GM23338 (cell line): Measurements from ENCODE around the gene GPHN. TPM values are rescaled to one million over a fixed set of nuclear protein-coding genes. Genes with fewer than 3 reads are reported as not detected.

Experiments
- ATAC-seq: fragments of 200-7000 bp; cut with Tn5 transposase; 3 replicates; pipeline ENCODE4 v1.9.1; 2020
- DNase-seq: peaks from one replicate; pipeline ENCODE4 v3.0.0-alpha.2; 2015; ENCODE audit warnings: low spot score
- H2AFZ ChIP-seq: fragments of 200-600 bp; sonication (generic); 2 replicates; pipeline ENCODE4 v1.8.0; 2016; ENCODE audit warnings: antibody characterized with exemption, mild to moderate bottlenecking, moderate library complexity
- H3F3A ChIP-seq: fragments of 200-600 bp; sonication (generic); replicated peaks from 2 replicates; pipeline ENCODE4 v1.8.0; 2017; ENCODE audit warnings: antibody characterized with exemption, mixed run types, low read depth
- H3K27ac ChIP-seq: fragments of 200-600 bp; sonication (generic); 2 replicates; pipeline ENCODE4 v1.6.1; 2016; ENCODE audit warnings: low read depth
- H3K27me3 ChIP-seq: fragments of 200-600 bp; sonication (generic); 2 replicates; pipeline ENCODE4 v1.8.0; 2016; ENCODE audit warnings: mild to moderate bottlenecking, mixed run types, moderate library complexity; ENCODE audit not compliant: insufficient read depth
- H3K36me3 ChIP-seq: fragments of 200-600 bp; sonication (generic); 2 replicates; pipeline ENCODE4 v1.8.0; 2016; ENCODE audit warnings: mild to moderate bottlenecking; ENCODE audit not compliant: insufficient read depth
- H3K4me1 ChIP-seq: fragments of 200-600 bp; sonication (generic); 2 replicates; pipeline ENCODE4 v1.8.0; 2016; ENCODE audit warnings: mild to moderate bottlenecking, moderate library complexity; ENCODE audit not compliant: insufficient read depth
- H3K4me2 ChIP-seq: fragments of 200-600 bp; sonication (generic); 2 replicates; pipeline ENCODE4 v1.7.1; 2017; ENCODE audit warnings: mixed run types
- H3K4me3 ChIP-seq: fragments of 200-600 bp; sonication (generic); 2 replicates; pipeline ENCODE4 v1.6.1; 2016; ENCODE audit warnings: mixed run types
- H3K79me2 ChIP-seq: fragments of 200-600 bp; sonication (generic); replicated peaks from 2 replicates; pipeline ENCODE4 v1.8.0; 2017; ENCODE audit warnings: mild to moderate bottlenecking; ENCODE audit not compliant: insufficient read depth
- H3K9me2 ChIP-seq: fragments of 200-600 bp; sonication (generic); 2 replicates; pipeline ENCODE4 v1.8.0; 2017; ENCODE audit not compliant: insufficient read depth
- H4K20me1 ChIP-seq: fragments of 200-600 bp; sonication (generic); replicated peaks from 2 replicates; pipeline ENCODE4 v1.8.0; 2017; ENCODE audit warnings: mild to moderate bottlenecking; ENCODE audit not compliant: insufficient read depth
- H3K27ac Mint-ChIP-seq: 2 replicates; pipeline ENCODE4 v1.8.0; 2020; ENCODE audit warnings: inconsistent platforms, mild to moderate bottlenecking, moderate library complexity, mixed read lengths
- H3K27me3 Mint-ChIP-seq: 3 replicates; pipeline ENCODE4 v1.8.0; 2022; ENCODE audit warnings: low read depth, mild to moderate bottlenecking, moderate library complexity, mixed read lengths, inconsistent platforms; ENCODE audit not compliant: insufficient read depth, poor library complexity
- H3K36me3 Mint-ChIP-seq: 3 replicates; pipeline ENCODE4 v1.8.0; 2021; ENCODE audit warnings: low read depth, mild to moderate bottlenecking, inconsistent platforms, moderate library complexity, mixed read lengths
- H3K4me1 Mint-ChIP-seq: 3 replicates; pipeline ENCODE4 v1.8.0; 2020; ENCODE audit warnings: mild to moderate bottlenecking, inconsistent platforms, mixed read lengths
- H3K4me3 Mint-ChIP-seq: 3 replicates; pipeline ENCODE4 v1.8.0; 2021; ENCODE audit warnings: moderate library complexity, mild to moderate bottlenecking, inconsistent platforms, mixed read lengths
- H3K9me3 Mint-ChIP-seq: 3 replicates; pipeline ENCODE4 v1.8.0; 2020; ENCODE audit warnings: moderate library complexity, mild to moderate bottlenecking, inconsistent platforms, mixed read lengths
- CREB1 ChIP-seq: fragments of 250-450 bp; sonication (Bioruptor Pico); IDR thresholded peaks from 2 replicates; pipeline ENCODE4 v1.5.0; 2020; ENCODE audit warnings: low read depth, mild to moderate bottlenecking, moderate library complexity
- EZH2 ChIP-seq: fragments of 200-600 bp; sonication (generic); IDR thresholded peaks from one replicate; pipeline ENCODE4 v1.8.0; 2017; ENCODE audit warnings: antibody characterized with exemption, mild to moderate bottlenecking, low read depth; ENCODE audit not compliant: unreplicated experiment
- EZH2phosphoT487 ChIP-seq: fragments of 200-600 bp; sonication (generic); IDR thresholded peaks from one replicate; pipeline ENCODE4 v1.8.1; 2018; ENCODE audit warnings: antibody characterized with exemption; ENCODE audit not compliant: unreplicated experiment
- JUNB ChIP-seq: IDR thresholded peaks from one replicate; pipeline ENCODE4 v1.6.1; 2016; ENCODE audit warnings: antibody characterized with exemption; ENCODE audit not compliant: unreplicated experiment
- NANOG ChIP-seq: IDR thresholded peaks from 2 replicates; pipeline ENCODE4 v1.6.1; 2016; ENCODE audit warnings: antibody characterized with exemption, borderline replicate concordance
- POLR2AphosphoS5 ChIP-seq: IDR thresholded peaks from 2 replicates; pipeline ENCODE4 v1.6.1; 2016; ENCODE audit warnings: antibody characterized with exemption, low read depth
- STAT1 ChIP-seq: IDR thresholded peaks from one replicate; pipeline ENCODE4 v1.6.1; 2016; ENCODE audit warnings: antibody characterized with exemption; ENCODE audit not compliant: unreplicated experiment
- ZNF114 ChIP-seq: fragments of 250-450 bp; sonication (Bioruptor Pico); IDR thresholded peaks from 2 replicates; pipeline ENCODE4 v1.5.0; 2020; ENCODE audit warnings: mild to moderate bottlenecking, moderate library complexity
- ZNF331 ChIP-seq: fragments of 250-450 bp; sonication (Bioruptor Pico); IDR thresholded peaks from 2 replicates; pipeline ENCODE4 v1.5.0; 2020; ENCODE audit warnings: low read depth, mild to moderate bottlenecking, moderate library complexity
- ZNF462 ChIP-seq: fragments of 250-450 bp; sonication (Bioruptor Pico); IDR thresholded peaks from 2 replicates; pipeline ENCODE4 v1.5.0; 2020; ENCODE audit warnings: mild to moderate bottlenecking, moderate library complexity
- polyA plus RNA-seq: library from polyadenylated mRNA; unstranded; fragments of >200 nt; fragmentation: Nextera tagmentation; extraction: Ambion mirVana; gene quantifications from 2 replicates; pipeline ENCODE4 v1.2.1, GENCODE V29; 2016
- total RNA-seq: library from RNA; depleted of rRNA; stranded (reverse); fragments of >200 nt; shearing (Covaris generic); gene quantifications from 2 replicates; pipeline ENCODE4 v1.2.3, GENCODE V29; 2014
- TF ChIP-seq, protein P1 (sequence below): IDR thresholded peaks from one replicate; pipeline ENCODE4 v1.6.1; 2018; ENCODE audit warnings: antibody characterized with exemption; ENCODE audit not compliant: unreplicated experiment
- TF ChIP-seq, protein P2 (sequence below), 2 experiments: fragments of 200-600 bp in 1 of 2; sonication (generic) in 1 of 2; conservative IDR thresholded peaks; 2 replicates each; pipeline versions ENCODE4 v1.5.1 to v1.6.1; 2016 to 2017; ENCODE audit warnings: antibody characterized with exemption in 2 of 2, low read depth in 2 of 2, mild to moderate bottlenecking in 2 of 2, moderate library complexity in 1 of 2
- TF ChIP-seq, protein P3 (sequence below): IDR thresholded peaks from 2 replicates; pipeline ENCODE4 v1.6.1; 2016; ENCODE audit warnings: antibody characterized with exemption

GPHN gene
- total and polyA plus RNA-seq, 2 experiments from 2014 or later = 17.6 to 20.6 TPM

DNA sequence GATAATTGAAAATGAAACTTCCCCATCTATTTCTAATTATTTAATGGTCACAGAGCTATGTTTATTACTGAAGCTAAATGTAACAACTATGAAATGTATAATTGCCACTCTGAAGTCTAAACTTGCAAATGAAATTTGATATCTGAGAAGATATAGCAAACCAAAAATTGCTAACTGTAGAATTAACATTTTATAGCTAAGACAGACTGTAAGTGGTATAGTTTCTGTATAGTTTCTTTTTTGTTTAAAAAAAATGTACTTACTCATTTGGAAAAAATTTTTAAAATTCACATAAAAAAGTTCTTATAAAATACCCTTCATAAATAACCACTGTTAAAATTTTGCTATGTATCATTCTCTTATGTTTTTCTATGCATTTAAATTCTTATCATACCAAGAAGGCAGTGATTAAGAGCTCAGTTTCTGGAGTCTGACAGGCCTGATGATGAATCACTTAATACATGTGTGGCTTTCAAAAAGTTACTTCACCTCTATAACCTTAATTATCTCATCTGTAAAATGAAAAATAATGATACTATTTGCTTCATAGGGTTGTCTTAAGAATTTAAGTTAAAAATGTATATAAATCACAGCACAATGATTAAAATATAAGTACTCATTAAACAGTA lies 466.6 kb downstream of the GPHN start:
- no peak overlapping the region for H3K4me3 ChIP-seq
- H3K4me2 ChIP-seq = no peak overlapping the region
- H4K20me1 ChIP-seq = no peaks in the 10 kb centered on the region
- no peak for ATAC-seq
- no peak overlapping the region for H2AFZ ChIP-seq
- H3K9me2 ChIP-seq = no peaks in the 10 kb centered on the region
- no peak overlapping the region for H3K27ac Mint-ChIP-seq
- no peaks in the 10 kb centered on the region for H3F3A ChIP-seq
- H3K36me3 ChIP-seq = no peaks in the 10 kb centered on the region
- no peak for DNase-seq
- no peak overlapping the region for H3K27ac ChIP-seq
- no peaks in the 10 kb centered on the region for H3K4me1 Mint-ChIP-seq
- H3K4me3 Mint-ChIP-seq = no peak overlapping the region
- TF ChIP-seq JUNB = no peak
- TF ChIP-seq, protein P1, sequence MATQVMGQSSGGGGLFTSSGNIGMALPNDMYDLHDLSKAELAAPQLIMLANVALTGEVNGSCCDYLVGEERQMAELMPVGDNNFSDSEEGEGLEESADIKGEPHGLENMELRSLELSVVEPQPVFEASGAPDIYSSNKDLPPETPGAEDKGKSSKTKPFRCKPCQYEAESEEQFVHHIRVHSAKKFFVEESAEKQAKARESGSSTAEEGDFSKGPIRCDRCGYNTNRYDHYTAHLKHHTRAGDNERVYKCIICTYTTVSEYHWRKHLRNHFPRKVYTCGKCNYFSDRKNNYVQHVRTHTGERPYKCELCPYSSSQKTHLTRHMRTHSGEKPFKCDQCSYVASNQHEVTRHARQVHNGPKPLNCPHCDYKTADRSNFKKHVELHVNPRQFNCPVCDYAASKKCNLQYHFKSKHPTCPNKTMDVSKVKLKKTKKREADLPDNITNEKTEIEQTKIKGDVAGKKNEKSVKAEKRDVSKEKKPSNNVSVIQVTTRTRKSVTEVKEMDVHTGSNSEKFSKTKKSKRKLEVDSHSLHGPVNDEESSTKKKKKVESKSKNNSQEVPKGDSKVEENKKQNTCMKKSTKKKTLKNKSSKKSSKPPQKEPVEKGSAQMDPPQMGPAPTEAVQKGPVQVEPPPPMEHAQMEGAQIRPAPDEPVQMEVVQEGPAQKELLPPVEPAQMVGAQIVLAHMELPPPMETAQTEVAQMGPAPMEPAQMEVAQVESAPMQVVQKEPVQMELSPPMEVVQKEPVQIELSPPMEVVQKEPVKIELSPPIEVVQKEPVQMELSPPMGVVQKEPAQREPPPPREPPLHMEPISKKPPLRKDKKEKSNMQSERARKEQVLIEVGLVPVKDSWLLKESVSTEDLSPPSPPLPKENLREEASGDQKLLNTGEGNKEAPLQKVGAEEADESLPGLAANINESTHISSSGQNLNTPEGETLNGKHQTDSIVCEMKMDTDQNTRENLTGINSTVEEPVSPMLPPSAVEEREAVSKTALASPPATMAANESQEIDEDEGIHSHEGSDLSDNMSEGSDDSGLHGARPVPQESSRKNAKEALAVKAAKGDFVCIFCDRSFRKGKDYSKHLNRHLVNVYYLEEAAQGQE = no peak
- TF ChIP-seq ZNF114 = no peak
- no peak for TF ChIP-seq POLR2AphosphoS5
- TF ChIP-seq NANOG = no peak
- TF ChIP-seq EZH2 = no peak
- TF ChIP-seq CREB1 (CRISPR knock-in tag) = no peak
- no peak for TF ChIP-seq ZNF331 (CRISPR knock-in tag)
- TF ChIP-seq, protein P2, sequence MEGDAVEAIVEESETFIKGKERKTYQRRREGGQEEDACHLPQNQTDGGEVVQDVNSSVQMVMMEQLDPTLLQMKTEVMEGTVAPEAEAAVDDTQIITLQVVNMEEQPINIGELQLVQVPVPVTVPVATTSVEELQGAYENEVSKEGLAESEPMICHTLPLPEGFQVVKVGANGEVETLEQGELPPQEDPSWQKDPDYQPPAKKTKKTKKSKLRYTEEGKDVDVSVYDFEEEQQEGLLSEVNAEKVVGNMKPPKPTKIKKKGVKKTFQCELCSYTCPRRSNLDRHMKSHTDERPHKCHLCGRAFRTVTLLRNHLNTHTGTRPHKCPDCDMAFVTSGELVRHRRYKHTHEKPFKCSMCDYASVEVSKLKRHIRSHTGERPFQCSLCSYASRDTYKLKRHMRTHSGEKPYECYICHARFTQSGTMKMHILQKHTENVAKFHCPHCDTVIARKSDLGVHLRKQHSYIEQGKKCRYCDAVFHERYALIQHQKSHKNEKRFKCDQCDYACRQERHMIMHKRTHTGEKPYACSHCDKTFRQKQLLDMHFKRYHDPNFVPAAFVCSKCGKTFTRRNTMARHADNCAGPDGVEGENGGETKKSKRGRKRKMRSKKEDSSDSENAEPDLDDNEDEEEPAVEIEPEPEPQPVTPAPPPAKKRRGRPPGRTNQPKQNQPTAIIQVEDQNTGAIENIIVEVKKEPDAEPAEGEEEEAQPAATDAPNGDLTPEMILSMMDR (conservative IDR thresholded peaks at IDR 0.05; ENCODE audit: low read depth in 2 of 2) = no peak
- no peak for TF ChIP-seq EZH2phosphoT487
- TF ChIP-seq STAT1 = no peak
- TF ChIP-seq, protein P3, sequence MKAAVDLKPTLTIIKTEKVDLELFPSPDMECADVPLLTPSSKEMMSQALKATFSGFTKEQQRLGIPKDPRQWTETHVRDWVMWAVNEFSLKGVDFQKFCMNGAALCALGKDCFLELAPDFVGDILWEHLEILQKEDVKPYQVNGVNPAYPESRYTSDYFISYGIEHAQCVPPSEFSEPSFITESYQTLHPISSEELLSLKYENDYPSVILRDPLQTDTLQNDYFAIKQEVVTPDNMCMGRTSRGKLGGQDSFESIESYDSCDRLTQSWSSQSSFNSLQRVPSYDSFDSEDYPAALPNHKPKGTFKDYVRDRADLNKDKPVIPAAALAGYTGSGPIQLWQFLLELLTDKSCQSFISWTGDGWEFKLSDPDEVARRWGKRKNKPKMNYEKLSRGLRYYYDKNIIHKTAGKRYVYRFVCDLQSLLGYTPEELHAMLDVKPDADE = no peak
- TF ChIP-seq ZNF462 (CRISPR knock-in tag) = no peak
- H3K79me2 ChIP-seq = no peaks in the 10 kb centered on the region
- H3K36me3 Mint-ChIP-seq = no peaks in the 10 kb centered on the region
- no peaks in the 10 kb centered on the region for H3K27me3 Mint-ChIP-seq
- H3K9me3 Mint-ChIP-seq = no peaks in the 10 kb centered on the region
- no peaks in the 10 kb centered on the region for H3K27me3 ChIP-seq
- no peaks in the 10 kb centered on the region for H3K4me1 ChIP-seq
